ENCODE measurements around the gene AMH. TPM values are rescaled to one million over a fixed set of nuclear protein-coding genes. Genes with fewer than 3 reads are reported as not detected.

Gene AMH
- total RNA-seq, 1 experiment from 2014 or later: 21.9 TPM

- Histone ChIP-seq H3K27me3 (ENCODE audit: control insufficient read depth, insufficient read depth, low read length) (no peaks in the 10 kb centered on the region), H3K27ac (ENCODE audit: low read length) (peak overlapping the region; percentile 72), H3K4me1 (ENCODE audit: control insufficient read depth, insufficient read depth, low read length) (peaks cover 4% of the 10 kb centered on the region; the same call in 1 of the 2 replicates), H3K4me3 (ENCODE audit: low read depth in 2 of 2, low read length in 2 of 2) (peak overlapping the region; percentile 71 to 89), H3K36me3 (ENCODE audit: control insufficient read depth, insufficient read depth, low read length) (peaks cover 7% of the 10 kb centered on the region; the same call in 1 of the 2 replicates), H3K9me3 (ENCODE audit: control insufficient read depth, insufficient read depth, low read depth, low read length) (no peaks in the 10 kb centered on the region)
- BruUV-seq (replicated peaks): no TSS peak
- intact Hi-C loops (cut with micrococcal nuclease; ENCODE audit: unreplicated experiment): no loop called here
- DNase-seq (ENCODE audit: low read depth, low spot score) (no peak), ATAC-seq (no peak)
- in situ Hi-C loops (cut with HindIII; ENCODE audit: low pct_unique_long_range_greater_than_20kb, low sequenced_read_pairs): no loop called here
- ChIA-PET CTCF (interaction anchor here (0.6 kb wide), 1 partner anchor 1244 kb away, joined by 5 read pairs; no protein-coding TSS in a partner anchor), POLR2A (no interaction called here)
- TF ChIP-seq POLR2AphosphoS5 (IDR thresholded peaks at IDR 0.05; ENCODE audit: low read depth, low read length): no peak
- TF ChIP-seq REST (IDR thresholded peaks at IDR 0.05; ENCODE audit: insufficient read depth in 1 of 2, low read depth in 2 of 2, low read length in 1 of 2): no peak
- no peak for TF ChIP-seq TCF7L2 (IDR thresholded peaks at IDR 0.05; ENCODE audit: low read depth, low read length)
- no peak for TF ChIP-seq CTCF (IDR thresholded peaks at IDR 0.05)
- TF ChIP-seq SIN3A (IDR thresholded peaks at IDR 0.05; ENCODE audit: borderline replicate concordance, insufficient read depth, low read depth, low read length): no peak
Measured at GRCh38 chr19:2274185-2274711, 25.1 kb downstream of the AMH start.

- POLR2A ChIA-PET: no interaction called here
- Histone ChIP-seq H3K4me3 (ENCODE audit: low read depth in 2 of 2, low read length in 2 of 2) (no peak overlapping the region), H3K36me3 (ENCODE audit: control insufficient read depth, insufficient read depth, low read length) (peaks cover under 1% of the 10 kb centered on the region; the same call in 1 of the 2 replicates), H3K4me1 (ENCODE audit: control insufficient read depth, insufficient read depth, low read length) (peaks cover 4% of the 10 kb centered on the region; the same call in 1 of the 2 replicates), H3K27ac (ENCODE audit: low read length) (no peak overlapping the region), H3K27me3 (ENCODE audit: control insufficient read depth, insufficient read depth, low read length) (no peaks in the 10 kb centered on the region), H3K9me3 (ENCODE audit: control insufficient read depth, insufficient read depth, low read depth, low read length) (no peaks in the 10 kb centered on the region)
- CTCF ChIA-PET: interaction anchor here (0.6 kb wide), 1 partner anchor 1244 kb away, joined by 5 read pairs; no protein-coding TSS in a partner anchor
- TF ChIP-seq REST (IDR thresholded peaks at IDR 0.05; ENCODE audit: insufficient read depth in 1 of 2, low read depth in 2 of 2, low read length in 1 of 2) (no peak), SIN3A (IDR thresholded peaks at IDR 0.05; ENCODE audit: borderline replicate concordance, insufficient read depth, low read depth, low read length) (no peak), CTCF (IDR thresholded peaks at IDR 0.05) (no peak; the same call in 1 of the 2 replicates), POLR2AphosphoS5 (IDR thresholded peaks at IDR 0.05; ENCODE audit: low read depth, low read length) (peak; percentile 26; the same call in 1 of the 2 replicates)
- intact Hi-C loops (cut with micrococcal nuclease; ENCODE audit: unreplicated experiment) (no loop called here), in situ Hi-C loops (cut with HindIII; ENCODE audit: low pct_unique_long_range_greater_than_20kb, low sequenced_read_pairs) (no loop called here)
- BruUV-seq (replicated peaks): no TSS peak
- DNase-seq (ENCODE audit: low read depth, low spot score): no peak
- peak; percentile 25 for ATAC-seq
Measured at GRCh38 chr19:2274931-2275535, 25.9 kb downstream of the AMH start.
